IMR-90 (cell line): ENCODE data around the gene TIAM2. TPM values are rescaled to one million over a fixed set of nuclear protein-coding genes. Genes with fewer than 3 reads are reported as not detected.
A peak's percentile ranks its signal among the peaks of the same experiment; 100 is the strongest.

Experiments
- ATAC-seq: fragments of 200-7000 bp; cut with Tn5 transposase; 2 replicates; pipeline ENCODE4 v1.9.1; 2020; ENCODE audit warnings: low read depth, mild to moderate bottlenecking, moderate library complexity
- BruUV-seq: library from RNA; stranded (reverse); fragments of 400-500 nt; replicated peaks from 2 replicates; lab custom pipeline; 2021; lab: Mats Ljungman, UMichigan
- CTCF ChIA-PET: fragments of 300-600 bp; formaldehyde crosslinking; extraction: SDS; loops from one replicate; lab custom pipeline; 2021; ENCODE audit warnings: antibody characterized with exemption; lab: Yijun Ruan, JAX
- POLR2A ChIA-PET: fragments of 300-600 bp; sonication (Branson Sonifier 250); formaldehyde crosslinking; loops from one replicate; lab custom pipeline; 2022; ENCODE audit warnings: antibody characterized with exemption; ENCODE audit not compliant: unreplicated experiment; lab: Charles Lee
- DNase-seq: peaks from one replicate; pipeline ENCODE4 v3.0.0; 2013
- H2AFZ ChIP-seq: replicated peaks from 2 replicates; pipeline ENCODE3; 2013; ENCODE audit warnings: low read length, mild to moderate bottlenecking; ENCODE audit not compliant: poor library complexity
- H2AK5ac ChIP-seq: 2 replicates; pipeline ENCODE4 v1.6.1; 2013; ENCODE audit warnings: low read depth, low read length, inconsistent platforms
- H2AK9ac ChIP-seq: replicated peaks from 2 replicates; pipeline ENCODE3; 2013; ENCODE audit warnings: mild to moderate bottlenecking, low read depth, low read length, moderate library complexity; ENCODE audit not compliant: poor library complexity
- H2BK120ac ChIP-seq: 2 replicates; pipeline ENCODE4 v1.6.1; 2013; ENCODE audit warnings: low read depth, low read length, inconsistent platforms
- H2BK15ac ChIP-seq: 3 replicates; pipeline ENCODE4 v1.6.1; 2013; ENCODE audit warnings: low read depth, low read length, inconsistent platforms
- H2BK20ac ChIP-seq: 2 replicates; pipeline ENCODE4 v1.6.1; 2013; ENCODE audit warnings: low read depth, mild to moderate bottlenecking, inconsistent platforms, low read length, moderate library complexity
- H2BK5ac ChIP-seq: 2 replicates; pipeline ENCODE4 v1.6.1; 2013; ENCODE audit warnings: mild to moderate bottlenecking, low read depth, low read length, inconsistent platforms; ENCODE audit not compliant: poor library complexity, severe bottlenecking
- H3K14ac ChIP-seq: replicated peaks from 2 replicates; pipeline ENCODE4 v1.6.1; 2013; ENCODE audit warnings: low read depth, low read length, inconsistent platforms
- H3K18ac ChIP-seq: 2 replicates; pipeline ENCODE4 v1.6.1; 2013; ENCODE audit warnings: low read depth, low read length, control low read depth
- H3K23ac ChIP-seq: 2 replicates; pipeline ENCODE4 v1.6.1; 2013; ENCODE audit warnings: low read depth, low read length, inconsistent platforms
- H3K27ac ChIP-seq: 2 replicates; pipeline ENCODE4 v1.5.1; 2013; ENCODE audit warnings: mild to moderate bottlenecking, control low read depth, low read length; ENCODE audit not compliant: insufficient read depth
- H3K27me3 ChIP-seq: 2 replicates; pipeline ENCODE4 v1.6.1; 2013; ENCODE audit warnings: low read length; ENCODE audit not compliant: control insufficient read depth, insufficient read depth
- H3K36me3 ChIP-seq: 2 replicates; pipeline ENCODE4 v1.6.1; 2013; ENCODE audit warnings: low read length, mixed read lengths; ENCODE audit not compliant: control insufficient read depth, insufficient read depth
- H3K4ac ChIP-seq: 2 replicates; pipeline ENCODE4 v1.6.1; 2013; ENCODE audit warnings: low read depth, low read length, inconsistent platforms
- H3K4me1 ChIP-seq: 2 replicates; pipeline ENCODE4 v1.6.1; 2013; ENCODE audit warnings: low read length, mixed read lengths; ENCODE audit not compliant: control insufficient read depth, insufficient read depth
- H3K4me2 ChIP-seq: 2 replicates; pipeline ENCODE4 v1.6.1; 2013; ENCODE audit warnings: low read depth, mild to moderate bottlenecking, control low read depth, low read length, moderate library complexity
- H3K4me3 ChIP-seq: 2 replicates; pipeline ENCODE4 v1.5.1; 2013; ENCODE audit warnings: low read depth, mild to moderate bottlenecking, control low read depth, low read length, moderate library complexity; ENCODE audit not compliant: insufficient read depth
- H3K56ac ChIP-seq: 2 replicates; pipeline ENCODE4 v1.6.1; 2013; ENCODE audit warnings: low read length, inconsistent platforms; ENCODE audit not compliant: insufficient read depth; ENCODE audit errors: extremely low read depth
- H3K79me1 ChIP-seq, 2 experiments: 2 replicates each; pipeline ENCODE4 v1.6.1; 2013; ENCODE audit warnings: low read length in 2 of 2, inconsistent platforms in 1 of 2, low read depth in 1 of 2
- H3K9ac ChIP-seq: 2 replicates; pipeline ENCODE4 v1.6.1; 2013; ENCODE audit warnings: low read depth, low read length, control low read depth
- H3K9me1 ChIP-seq: 2 replicates; pipeline ENCODE4 v1.6.1; 2013; ENCODE audit warnings: low read length, inconsistent platforms; ENCODE audit not compliant: insufficient read depth
- H3K9me3 ChIP-seq: 2 replicates; pipeline ENCODE4 v1.6.1; 2013; ENCODE audit warnings: low read length; ENCODE audit not compliant: control insufficient read depth, insufficient read depth
- H4K20me1 ChIP-seq: 2 replicates; pipeline ENCODE4 v1.6.1; 2013; ENCODE audit warnings: low read length, inconsistent platforms; ENCODE audit not compliant: insufficient read depth
- H4K5ac ChIP-seq: 2 replicates; pipeline ENCODE4 v1.6.1; 2013; ENCODE audit warnings: mild to moderate bottlenecking, low read depth, low read length, control low read depth
- H4K8ac ChIP-seq, 2 experiments: 2 replicates each; pipeline ENCODE4 v1.6.1; 2013; ENCODE audit warnings: low read depth in 2 of 2, low read length in 2 of 2, control low read depth in 1 of 2, inconsistent platforms in 1 of 2
- H4K91ac ChIP-seq: 2 replicates; pipeline ENCODE4 v1.6.1; 2013; ENCODE audit warnings: low read depth, low read length, inconsistent platforms; ENCODE audit not compliant: insufficient read depth
- CEBPB ChIP-seq: IDR thresholded peaks from 2 replicates; pipeline ENCODE4 v1.6.1; 2012; ENCODE audit warnings: low read depth, low read length, improper control_type of control experiment
- CTCF ChIP-seq: conservative IDR thresholded peaks from 2 replicates; pipeline ENCODE4 v1.5.1; 2012; ENCODE audit warnings: mild to moderate bottlenecking, low read depth, low read length, improper control_type of control experiment
- ELK1 ChIP-seq: fragments of 150-350 bp; IDR thresholded peaks from 2 replicates; pipeline ENCODE4 v1.6.1; 2016; ENCODE audit warnings: low read depth, mild to moderate bottlenecking, low read length, moderate library complexity, borderline replicate concordance
- RAD21 ChIP-seq: IDR thresholded peaks from 2 replicates; pipeline ENCODE4 v1.6.1; 2012; ENCODE audit warnings: low read length, improper control_type of control experiment
- RFX5 ChIP-seq: IDR thresholded peaks from 2 replicates; pipeline ENCODE4 v1.8.0; 2012; ENCODE audit warnings: low read depth, mild to moderate bottlenecking, low read length, moderate library complexity
- SMC3 ChIP-seq: fragments of 150-350 bp; IDR thresholded peaks from 2 replicates; pipeline ENCODE4 v1.6.1; 2016; ENCODE audit warnings: low read depth, mild to moderate bottlenecking, antibody characterized with exemption, low read length, moderate library complexity
- USF2 ChIP-seq: fragments of 150-350 bp; IDR thresholded peaks from 2 replicates; pipeline ENCODE4 v1.6.1; 2017; ENCODE audit warnings: mild to moderate bottlenecking, antibody characterized with exemption, low read length, low read depth
- WGBS, 2 experiments: methylation state at CpG; one replicate each; pipeline versions ENCODE4 v1.1.5 to v1.1.7; 2013; ENCODE audit warnings: missing lambda C conversion rate in 2 of 2; ENCODE audit not compliant: insufficient read length in 1 of 2; ENCODE audit errors: extremely low coverage in 2 of 2; 5-methylcytosine and 5-hydroxymethylcytosine counted together
- dilution Hi-C: fragments of 300-500 bp; cut with HindIII; formaldehyde crosslinking; loops from one replicate; pipeline ENCODE4 v1.14.3; 2018; ENCODE audit warnings: low sequenced_read_pairs; ENCODE audit not compliant: unreplicated experiment
- in situ Hi-C: fragments of 300-500 bp; cut with MboI; formaldehyde crosslinking; loops from 3 replicates; pipeline ENCODE4 v1.14.3; 2019; ENCODE audit warnings: low sequenced_read_pairs, inconsistent platforms, mixed read lengths
- intact Hi-C: fragments of 100-400 bp; cut with micrococcal nuclease; formaldehyde crosslinking; loops from 2 replicates; pipeline ENCODE4 v1.10.0; 2022
- polyA plus RNA-seq, 3 experiments: library from polyadenylated mRNA; depleted of rRNA; stranded (reverse); fragments of >200 nt; gene quantifications; 2 replicates each; pipeline ENCODE4 v1.2.3, GENCODE V29; 2012; ENCODE audit warnings: low replicate concordance in 1 of 3
- total RNA-seq: library from RNA; depleted of rRNA; stranded (reverse); fragments of >200 nt; gene quantifications from 2 replicates; pipeline ENCODE4 v1.2.3, GENCODE V29; 2012

TIAM2 gene
- total and polyA plus RNA-seq, 2 of the 4 experiments (the other 2 are of a cell fraction), result 3.1 to 4.7 TPM

- no peaks in the 10 kb centered on the region for H3K36me3 ChIP-seq
- no peak overlapping the region for H3K14ac ChIP-seq
- H2AFZ ChIP-seq, result no peak overlapping the region
- intact Hi-C loops, result loop anchor here (1.0 to 5.0 kb wide), 3 partner anchors 71 to 320 kb away; partner anchors contain the start of gene TFB1M
- no peaks in the 10 kb centered on the region for H3K4me1 ChIP-seq
- H3K18ac ChIP-seq, result no peak overlapping the region
- peak; percentile 76 for DNase-seq
- H4K5ac ChIP-seq, result no peak overlapping the region
- no CpG with 5 or more reads among the region's 4 CpGs for WGBS, 2 experiments
- no peaks in the 10 kb centered on the region for H3K79me1 ChIP-seq
- dilution Hi-C loops, result no loop called here
- H3K27ac ChIP-seq, result no peak overlapping the region
- H3K9me3 ChIP-seq, result no peaks in the 10 kb centered on the region
- H2BK120ac ChIP-seq, result no peak overlapping the region
- no peak overlapping the region for H4K8ac ChIP-seq
- no peak overlapping the region for H3K4me3 ChIP-seq
- H4K91ac ChIP-seq, result no peak overlapping the region
- H3K4me2 ChIP-seq, result no peak overlapping the region
- no peak overlapping the region for H2BK5ac ChIP-seq
- no peak overlapping the region for H3K23ac ChIP-seq
- in situ Hi-C loops, result loop anchor here (5.0 to 10.0 kb wide), 4 partner anchors 70 to 500 kb away; no protein-coding TSS in a partner anchor
- no peak for TF ChIP-seq RFX5
- TF ChIP-seq CTCF, result peak; percentile 75
- TF ChIP-seq RAD21, result peak; percentile 77
- TF ChIP-seq ELK1, result no peak
- peak; percentile 68; the same call in 1 of the 2 replicates for TF ChIP-seq CEBPB
- TF ChIP-seq USF2, result no peak
- peak; percentile 93 for TF ChIP-seq SMC3
- no peak overlapping the region for H2AK9ac ChIP-seq
- H2BK20ac ChIP-seq, result no peak overlapping the region
- no peaks in the 10 kb centered on the region for H3K9me1 ChIP-seq
- no peak overlapping the region for H3K56ac ChIP-seq
- no peaks in the 10 kb centered on the region for H3K27me3 ChIP-seq
- ChIA-PET POLR2A (interaction anchor here (0.6 to 0.7 kb wide), 2 partner anchors 133 to 167 kb away, joined by 4 to 9 read pairs; no protein-coding TSS in a partner anchor), CTCF (interaction anchor here (0.5 to 2.7 kb wide), 8 partner anchors 70 to 334 kb away, joined by 3 to 15 read pairs (median 4); no protein-coding TSS in a partner anchor)
- BruUV-seq, result no TSS peak
- peaks cover 3% of the 10 kb centered on the region; the same call in 1 of the 2 replicates for H4K20me1 ChIP-seq
- ATAC-seq, result peak; percentile 75
- no peak overlapping the region for H3K4ac ChIP-seq
- no peak overlapping the region for H3K9ac ChIP-seq
- no peak overlapping the region for H2AK5ac ChIP-seq
- no peak overlapping the region for H2BK15ac ChIP-seq
Observed at GRCh38 chr6:155177363-155177961, 182.3 kb downstream of the TIAM2 start.
